ELF-1 (cell line): ENCODE measurements around the gene RTKN.

Experiments used
- DNase-seq: peaks from one replicate; pipeline ENCODE4 v3.0.0-alpha.2; 2016; ENCODE audit warnings: low read depth, low spot score

The RTKN gene

DNA sequence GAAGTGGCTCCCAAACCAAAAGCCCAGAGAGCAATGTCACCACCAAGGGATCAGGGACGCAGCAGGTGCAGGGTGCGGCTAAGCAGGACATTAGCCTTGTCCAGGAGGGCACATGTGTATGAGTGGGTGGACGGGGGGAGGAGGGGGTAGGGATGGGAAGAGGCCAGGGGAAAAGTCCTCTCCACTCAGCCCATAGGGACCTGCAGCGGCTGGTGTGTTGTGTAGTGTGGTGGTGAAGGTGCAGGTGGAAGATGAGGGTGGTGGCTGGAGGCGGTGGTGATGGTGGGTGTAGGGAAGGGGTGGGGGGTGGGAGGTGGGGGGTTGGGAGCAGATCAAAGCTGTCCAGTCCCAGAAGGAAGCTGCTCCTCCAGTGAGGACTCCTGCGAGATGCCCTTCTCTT lies 24.0 kb downstream of the RTKN start:
- no peak for DNase-seq

DNA sequence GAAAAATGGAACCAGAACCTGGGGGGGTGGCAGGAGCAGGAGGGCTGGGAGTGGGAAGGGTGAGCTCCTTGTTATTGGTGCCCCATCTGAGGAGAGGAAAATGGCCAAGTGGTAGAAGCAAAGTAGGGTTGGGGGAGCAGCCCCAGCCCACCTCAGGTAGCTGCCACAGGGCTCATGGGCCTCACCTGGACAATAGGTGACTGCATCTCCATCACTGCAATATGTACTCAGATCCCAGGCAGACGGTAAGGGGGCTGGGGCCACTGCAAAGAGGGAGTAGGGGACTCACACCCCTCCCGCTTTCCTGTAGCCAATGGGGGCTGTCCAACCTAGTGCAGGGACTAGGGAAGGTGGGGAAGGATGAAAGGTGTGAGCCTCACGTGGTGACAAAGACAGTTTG lies 24.5 kb downstream of the RTKN start:
- DNase-seq: no peak

DNA sequence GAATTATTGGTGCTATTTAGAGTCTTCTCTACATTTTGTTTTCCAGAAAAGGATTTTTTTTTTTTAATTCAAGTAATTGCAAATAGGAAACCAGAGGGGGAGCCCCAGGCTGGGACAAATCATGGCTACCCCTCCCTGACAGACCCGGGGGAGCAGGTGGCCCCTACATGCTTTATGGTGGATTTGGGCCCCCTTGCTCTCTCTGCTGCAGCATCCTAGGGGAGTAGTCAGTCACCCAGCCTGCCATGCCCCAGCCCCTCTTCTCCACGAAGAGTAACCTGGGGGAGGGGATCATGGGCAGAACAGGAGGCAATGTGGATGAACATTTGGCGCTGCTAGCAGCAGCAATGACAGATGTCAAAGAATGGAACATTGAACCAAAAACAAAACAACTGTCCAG lies 25.0 kb downstream of the RTKN start:
- no peak for DNase-seq

GRCh38 chr2:74415762-74416395 lies 25.9 kb downstream of the RTKN start:
- DNase-seq: no peak

GRCh38 chr2:74414881-74415761 lies 26.6 kb downstream of the RTKN start:
- DNase-seq: peak; percentile 68

DNA sequence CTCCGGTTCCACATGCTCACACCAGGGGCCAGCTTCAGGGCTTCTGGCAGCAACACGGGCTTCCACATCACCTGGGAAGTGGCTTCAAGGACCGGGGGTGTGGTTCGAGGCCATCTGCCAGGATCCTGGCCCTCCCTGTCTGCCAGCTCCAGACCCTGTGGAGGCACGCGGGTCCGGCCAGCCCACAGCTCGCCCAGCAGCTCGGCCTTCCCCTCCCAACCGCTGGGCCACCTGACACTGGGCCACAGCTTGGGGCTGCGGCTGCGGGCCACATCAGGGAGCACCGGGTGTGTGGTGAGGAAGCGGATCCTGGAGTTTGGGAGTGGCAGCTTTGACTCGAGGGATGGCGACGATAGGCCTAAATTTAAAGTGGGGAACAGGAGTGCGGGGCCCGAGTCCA lies 27.3 kb downstream of the RTKN start:
- no peak for DNase-seq

DNA sequence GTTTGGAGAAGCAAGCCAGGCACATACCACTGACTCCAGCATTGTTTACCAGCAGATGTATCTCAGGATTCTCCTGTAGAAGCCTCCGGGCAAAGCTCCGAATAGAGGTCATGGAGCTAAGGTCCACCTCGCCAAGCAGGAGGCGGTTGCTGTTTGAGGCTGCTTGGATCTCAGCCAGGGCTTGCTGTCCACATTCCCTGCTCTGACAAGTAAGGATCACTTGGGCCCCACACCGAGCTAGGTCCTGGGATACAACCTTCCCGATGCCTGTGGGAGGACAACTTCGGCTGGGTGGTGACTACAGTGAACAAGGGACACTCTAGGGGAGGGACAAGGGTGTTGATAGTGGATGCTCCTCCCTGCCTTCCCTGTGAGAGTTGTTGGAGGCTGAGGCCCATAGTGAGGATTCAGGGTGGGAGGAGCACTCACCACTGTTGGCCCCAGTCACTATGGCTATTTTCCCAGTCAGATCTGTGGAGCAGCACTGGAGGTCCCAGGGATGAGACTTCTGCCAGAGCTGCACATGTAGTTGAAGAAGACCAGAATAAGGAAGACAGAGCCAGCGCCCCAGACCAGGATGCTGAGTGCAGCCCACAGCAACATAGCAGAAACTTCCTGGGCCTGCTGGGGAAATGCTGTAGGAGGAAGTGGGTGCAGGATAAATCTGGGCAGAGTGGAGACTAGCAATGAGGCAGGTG lies 28.6 kb downstream of the RTKN start:
- DNase-seq: no peak

DNA sequence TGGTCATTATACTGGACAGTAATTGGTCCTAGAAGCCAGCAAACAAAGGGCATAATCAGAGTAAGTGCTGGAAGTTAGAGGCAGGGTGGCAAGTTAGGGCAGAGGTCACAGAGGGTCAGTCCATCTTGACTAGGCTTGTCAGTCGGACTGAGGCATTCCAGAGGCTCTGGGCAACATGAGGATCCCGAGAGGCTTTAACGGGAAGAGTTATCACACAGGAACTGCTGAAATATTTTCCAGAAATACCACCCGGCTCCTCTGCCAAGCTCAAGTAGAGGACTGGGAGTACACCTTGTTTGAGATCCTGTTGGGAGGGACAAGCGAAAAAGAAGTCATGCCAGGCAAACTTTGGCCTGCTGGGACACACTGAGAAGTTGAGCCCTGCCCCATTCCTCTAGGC lies 34.1 kb downstream of the RTKN start:
- DNase-seq: no peak

- DNase-seq: no peak
Measured at GRCh38 chr2:74406035-74406434, 35.7 kb downstream of the RTKN start.

- no peak for DNase-seq
Measured at GRCh38 chr2:74401891-74402290, 39.8 kb downstream of the RTKN start.

DNA sequence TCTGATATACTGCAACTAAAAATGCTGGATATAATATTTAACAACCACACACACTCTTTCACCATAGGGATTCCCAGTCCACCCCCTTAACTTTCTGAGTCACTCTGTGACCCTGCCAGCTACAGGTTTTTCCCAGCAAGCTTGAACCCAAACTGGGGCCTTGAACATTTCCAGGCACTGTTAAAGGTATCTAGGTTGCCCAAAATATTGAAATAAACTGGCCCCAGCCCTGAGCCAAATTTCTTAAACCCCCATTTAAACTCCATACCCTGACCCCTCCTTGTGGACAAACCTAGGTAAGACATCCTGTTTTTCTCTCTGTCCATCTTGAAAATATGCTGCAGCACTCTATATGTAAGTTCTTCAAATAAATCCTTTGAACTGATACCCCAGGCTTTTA lies 42.0 kb downstream of the RTKN start:
- no peak for DNase-seq

DNA sequence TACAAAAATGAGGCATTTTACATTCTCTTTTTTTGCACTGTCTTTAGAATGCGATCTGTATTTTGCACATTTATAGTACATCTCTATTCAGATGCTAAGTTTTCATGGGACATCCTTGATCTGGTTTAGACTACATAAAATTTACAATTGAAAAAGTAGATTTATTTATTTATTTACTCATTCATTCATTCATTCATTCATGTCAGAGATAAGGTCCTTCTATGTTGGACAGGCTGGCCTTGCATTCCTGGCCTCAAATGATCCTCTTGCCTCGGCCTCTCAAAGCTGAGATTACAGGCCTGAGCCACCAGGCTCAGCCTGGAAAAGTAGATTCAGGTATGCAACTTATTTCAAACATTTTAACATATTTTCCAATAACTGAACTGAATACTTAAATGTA lies 45.6 kb downstream of the RTKN start:
- no peak for DNase-seq

DNA sequence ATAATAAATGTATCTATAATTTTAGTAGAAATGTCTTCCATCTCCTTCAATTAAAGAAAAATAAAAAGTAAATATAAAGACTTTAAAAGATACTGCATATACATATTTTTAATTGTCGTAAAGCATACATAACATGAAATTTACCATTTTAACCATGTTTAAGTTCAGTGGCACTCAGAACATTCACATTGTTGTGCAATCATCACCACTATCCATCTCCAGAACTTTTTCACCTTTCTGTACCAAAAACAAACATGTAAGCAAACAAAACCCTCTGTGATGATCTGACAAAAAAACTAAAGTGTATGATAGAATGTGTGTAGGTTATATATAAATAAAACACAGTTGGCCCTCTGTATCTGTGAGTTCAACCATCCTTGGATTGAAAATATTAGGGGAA lies 48.2 kb downstream of the RTKN start:
- no peak for DNase-seq

DNA sequence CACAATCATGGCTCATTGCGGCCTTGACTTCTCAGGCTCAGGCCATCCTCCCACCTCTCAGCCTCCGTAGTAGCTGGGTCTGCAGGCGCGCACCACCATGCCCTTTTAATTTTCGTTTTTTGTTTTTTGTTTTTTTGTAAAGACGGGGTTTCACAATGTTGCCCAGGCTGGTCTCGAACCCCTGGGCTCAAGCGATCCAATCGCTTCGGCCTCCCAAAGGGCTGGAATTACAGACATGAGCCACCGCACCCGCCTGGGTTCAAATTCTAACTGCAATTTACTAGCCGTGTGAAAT lies 49.3 kb downstream of the RTKN start:
- no peak for DNase-seq

DNA sequence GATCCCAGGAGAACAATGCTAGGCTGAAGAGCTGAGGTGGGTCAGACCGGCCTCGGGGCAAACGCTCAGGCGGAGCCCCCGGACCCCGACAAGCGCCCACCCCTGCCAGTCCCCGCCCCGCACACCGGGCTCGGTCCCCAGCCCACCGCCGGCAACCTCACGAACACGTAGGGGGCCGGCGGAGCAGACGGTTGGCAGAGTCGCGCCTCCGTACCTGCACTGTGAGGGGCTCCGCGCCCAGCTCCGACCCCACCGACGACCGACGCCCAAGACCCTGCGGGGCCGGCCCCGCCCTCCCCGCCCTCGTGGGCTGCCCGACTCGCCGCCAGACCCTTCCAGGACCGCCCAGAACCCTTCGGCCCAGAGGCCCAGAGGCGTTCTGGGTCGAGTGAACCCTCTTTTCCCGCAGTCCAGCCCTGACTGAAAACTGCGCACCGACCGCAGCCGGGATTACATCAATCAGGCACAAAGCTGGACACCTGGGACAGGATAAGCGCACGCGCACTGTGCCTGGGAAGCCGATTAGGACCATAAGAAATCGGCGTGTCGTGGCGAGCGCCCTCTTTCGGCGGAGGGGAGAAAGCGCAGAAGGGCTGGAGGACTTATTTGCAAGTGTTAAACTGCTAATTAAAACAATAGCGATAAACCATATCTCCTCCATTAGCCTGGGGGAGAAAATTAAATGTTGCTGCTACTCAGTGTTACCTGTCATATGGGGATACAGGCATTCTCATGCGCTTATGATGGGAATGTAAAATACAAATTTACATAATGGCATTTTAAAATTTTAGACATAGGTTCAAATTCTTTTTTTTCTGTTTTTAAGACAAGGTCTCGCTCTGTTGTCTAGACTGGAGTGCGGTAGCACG lies 49.9 kb downstream of the RTKN start:
- DNase-seq: peak; percentile 94

GRCh38 chr2:74391209-74391579 lies 50.5 kb downstream of the RTKN start:
- DNase-seq: peak; percentile 53

GRCh38 chr2:74390606-74391005 lies 51.1 kb downstream of the RTKN start:
- DNase-seq: no peak

GRCh38 chr2:74387346-74387745 lies 54.4 kb downstream of the RTKN start:
- DNase-seq: no peak

- no peak for DNase-seq
Measured at GRCh38 chr2:74385396-74385795, 56.3 kb downstream of the RTKN start.

DNA sequence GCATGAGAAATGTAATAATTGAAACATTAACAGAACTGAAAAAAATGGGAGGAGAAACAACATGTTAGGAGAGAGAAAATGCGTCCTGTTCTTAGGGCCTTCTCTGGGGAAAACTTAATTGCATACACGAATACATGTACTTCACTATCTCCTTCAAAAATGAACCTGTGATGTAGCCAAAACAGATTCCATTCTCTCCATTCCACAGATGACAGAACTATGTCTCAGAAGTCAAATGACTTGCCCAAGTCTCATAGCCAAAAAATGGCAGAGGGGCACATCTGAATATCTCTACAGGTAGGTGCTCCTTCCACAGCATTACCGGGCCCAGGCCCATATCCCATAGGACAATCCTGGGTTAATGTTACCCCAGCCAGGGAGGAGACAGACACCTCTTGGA lies 57.7 kb downstream of the RTKN start:
- DNase-seq: no peak

- DNase-seq: no peak
Measured at GRCh38 chr2:74383254-74383653, 58.5 kb downstream of the RTKN start.

DNA sequence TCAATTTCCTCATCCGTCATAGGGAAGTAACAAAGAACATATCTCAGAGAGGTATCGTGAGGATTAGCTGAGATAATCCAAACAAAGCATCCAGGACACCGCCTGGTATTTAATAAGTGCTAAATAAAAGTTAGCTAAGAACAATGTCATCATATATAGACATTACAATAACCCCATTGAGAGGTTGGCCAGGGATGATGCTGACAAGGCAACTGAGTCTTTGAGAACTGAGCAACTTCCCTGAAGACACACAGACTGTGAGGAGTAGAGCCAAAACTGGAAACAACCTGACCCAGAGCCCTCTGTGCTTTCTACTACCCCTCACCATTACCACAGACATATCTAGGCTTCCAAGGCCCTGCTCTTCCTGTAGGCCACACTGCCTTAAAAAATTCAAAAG lies 60.0 kb downstream of the RTKN start:
- DNase-seq: no peak
